ENCODE data around the gene ACBD5. TPM values are rescaled to one million over a fixed set of nuclear protein-coding genes. Genes with fewer than 3 reads are reported as not detected.

Gene ACBD5
- total RNA-seq, 1 donor from 2014 or later, result 21.1 TPM

DNA sequence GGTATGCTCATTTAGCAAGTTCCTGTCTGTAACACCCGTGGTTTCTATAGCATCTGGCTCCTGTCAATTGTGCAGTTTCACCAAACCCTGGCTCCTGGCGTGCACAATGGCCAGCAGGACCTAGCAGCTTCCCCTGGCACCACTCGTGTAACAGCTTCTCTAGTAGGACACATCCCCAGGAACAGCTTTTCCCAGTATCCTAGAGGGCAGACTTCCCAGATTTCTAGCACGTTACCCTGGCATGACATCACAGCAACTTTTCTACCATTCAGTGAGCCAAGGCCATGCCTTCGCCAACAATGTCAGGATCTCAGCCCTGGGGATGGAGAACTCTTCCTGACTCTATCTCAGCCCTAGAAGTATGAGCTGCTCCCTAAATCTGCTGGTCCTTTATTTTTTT, 92.9 kb downstream of the ACBD5 start:
- Mint-ChIP-seq H3K36me3 (peaks cover 39% of the 10 kb centered on the region), H3K4me3 (no peak overlapping the region), H3K27ac (no peak overlapping the region), H3K9me3 (no peaks in the 10 kb centered on the region), H3K27me3 (no peaks in the 10 kb centered on the region), H3K4me1 (ENCODE audit: unreplicated experiment) (peaks cover 10% of the 10 kb centered on the region)
- DNase-seq (ENCODE audit: extremely low spot score, unreplicated experiment), result no peak
- TF ChIP-seq, protein P1, sequence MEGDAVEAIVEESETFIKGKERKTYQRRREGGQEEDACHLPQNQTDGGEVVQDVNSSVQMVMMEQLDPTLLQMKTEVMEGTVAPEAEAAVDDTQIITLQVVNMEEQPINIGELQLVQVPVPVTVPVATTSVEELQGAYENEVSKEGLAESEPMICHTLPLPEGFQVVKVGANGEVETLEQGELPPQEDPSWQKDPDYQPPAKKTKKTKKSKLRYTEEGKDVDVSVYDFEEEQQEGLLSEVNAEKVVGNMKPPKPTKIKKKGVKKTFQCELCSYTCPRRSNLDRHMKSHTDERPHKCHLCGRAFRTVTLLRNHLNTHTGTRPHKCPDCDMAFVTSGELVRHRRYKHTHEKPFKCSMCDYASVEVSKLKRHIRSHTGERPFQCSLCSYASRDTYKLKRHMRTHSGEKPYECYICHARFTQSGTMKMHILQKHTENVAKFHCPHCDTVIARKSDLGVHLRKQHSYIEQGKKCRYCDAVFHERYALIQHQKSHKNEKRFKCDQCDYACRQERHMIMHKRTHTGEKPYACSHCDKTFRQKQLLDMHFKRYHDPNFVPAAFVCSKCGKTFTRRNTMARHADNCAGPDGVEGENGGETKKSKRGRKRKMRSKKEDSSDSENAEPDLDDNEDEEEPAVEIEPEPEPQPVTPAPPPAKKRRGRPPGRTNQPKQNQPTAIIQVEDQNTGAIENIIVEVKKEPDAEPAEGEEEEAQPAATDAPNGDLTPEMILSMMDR (conservative IDR thresholded peaks at IDR 0.05), result no peak

DNA sequence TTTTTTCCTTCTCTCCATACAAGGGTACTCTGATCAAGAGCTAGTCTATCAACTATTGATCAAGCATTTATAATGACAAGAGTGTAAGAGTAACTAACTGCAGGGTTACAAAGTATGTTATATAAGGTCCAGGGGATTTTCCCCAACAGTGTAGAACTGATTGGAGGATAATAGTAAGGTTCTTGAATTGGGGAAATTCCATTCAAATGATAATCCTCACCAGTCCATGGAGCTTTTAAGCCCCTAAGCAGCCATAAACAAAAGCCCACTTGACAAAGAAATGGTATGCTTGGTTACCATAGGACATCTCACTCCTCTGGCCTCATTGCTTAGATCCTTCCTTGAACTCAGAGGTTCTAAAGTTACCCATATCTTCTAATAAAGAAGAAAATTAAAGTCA, 94.7 kb downstream of the ACBD5 start:
- Mint-ChIP-seq H3K27ac (no peak overlapping the region), H3K9me3 (no peaks in the 10 kb centered on the region), H3K27me3 (no peaks in the 10 kb centered on the region), H3K4me1 (ENCODE audit: unreplicated experiment) (no peaks in the 10 kb centered on the region), H3K36me3 (peaks cover 38% of the 10 kb centered on the region), H3K4me3 (no peak overlapping the region)
- DNase-seq (ENCODE audit: extremely low spot score, unreplicated experiment), result no peak
- TF ChIP-seq, protein P1 (conservative IDR thresholded peaks at IDR 0.05), result no peak

Other genes with a start within 250 kb of the ACBD5 start
- gene ANKRD26, start 140.3 kb downstream of the ACBD5 start, total RNA-seq (ENCODE audit: low replicate concordance), result 8.6 and 14.0 TPM in 2 replicates
- 108 TPM in 2 replicates for gene YME1L1, start 86.4 kb downstream of the ACBD5 start, total RNA-seq (ENCODE audit: low replicate concordance)
- gene MASTL, start 85.4 kb downstream of the ACBD5 start, total RNA-seq (ENCODE audit: low replicate concordance), result 14.5 and 16.8 TPM in 2 replicates

Measured in type B pancreatic cell (in vitro differentiated cells).